T-helper 1 cell treated with Interleukin-12 subunit alpha and Interleukin-12 subunit beta and Interleukin-4 antibody, amounts not matched to agents 30 μg/mL and 1 μg/mL, for 36 hours (primary cell): ENCODE measurements around the gene MRO.
"Not testable (repeated sequence)": the region's sequence is repeated elsewhere in the genome, so short reads cannot be mapped to it uniquely, and the experiment has no call there.

Source experiments
- H3K27ac Mint-ChIP-seq: one replicate; pipeline ENCODE4 v1.8.0; 2021; ENCODE audit warnings: mild to moderate bottlenecking, mixed read lengths
- H3K27me3 Mint-ChIP-seq: one replicate; pipeline ENCODE4 v1.8.0; 2021; ENCODE audit warnings: low read depth, mixed read lengths
- H3K36me3 Mint-ChIP-seq: one replicate; pipeline ENCODE4 v1.8.0; 2021; ENCODE audit warnings: low read depth, mixed read lengths
- H3K4me1 Mint-ChIP-seq: one replicate; pipeline ENCODE4 v1.8.0; 2021; ENCODE audit warnings: low read depth, mixed read lengths
- H3K4me3 Mint-ChIP-seq: one replicate; pipeline ENCODE4 v1.8.0; 2021; ENCODE audit warnings: mild to moderate bottlenecking, moderate library complexity, mixed read lengths
- H3K9me3 Mint-ChIP-seq: one replicate; pipeline ENCODE4 v1.8.0; 2021; ENCODE audit warnings: mixed read lengths

MRO gene

GRCh38 chr18:50848061-50848551 is 28.3 kb upstream of the MRO start:
- Mint-ChIP-seq H3K4me1 (no peaks in the 10 kb centered on the region), H3K4me3 (no peak overlapping the region), H3K36me3 (no peaks in the 10 kb centered on the region), H3K27ac (no peak overlapping the region), H3K27me3 (peaks cover 4% of the 10 kb centered on the region), H3K9me3 (no peaks in the 10 kb centered on the region)

- Mint-ChIP-seq H3K9me3 (no peaks in the 10 kb centered on the region), H3K27ac (no peak overlapping the region), H3K36me3 (no peaks in the 10 kb centered on the region), H3K4me1 (no peaks in the 10 kb centered on the region), H3K27me3 (peaks cover 4% of the 10 kb centered on the region), H3K4me3 (no peak overlapping the region)
Observed at GRCh38 chr18:50847192-50847591, 27.4 kb upstream of the MRO start.

GRCh38 chr18:50844960-50845359 is 25.1 kb upstream of the MRO start:
- Mint-ChIP-seq H3K9me3 (no peaks in the 10 kb centered on the region), H3K4me3 (no peak overlapping the region), H3K27ac (no peak overlapping the region), H3K27me3 (peaks cover 12% of the 10 kb centered on the region), H3K36me3 (no peaks in the 10 kb centered on the region), H3K4me1 (no peaks in the 10 kb centered on the region)

- peaks cover 13% of the 10 kb centered on the region for H3K27me3 Mint-ChIP-seq
- H3K4me3 Mint-ChIP-seq = no peak overlapping the region
- no peaks in the 10 kb centered on the region for H3K9me3 Mint-ChIP-seq
- no peaks in the 10 kb centered on the region for H3K36me3 Mint-ChIP-seq
- no peaks in the 10 kb centered on the region for H3K4me1 Mint-ChIP-seq
- H3K27ac Mint-ChIP-seq = no peak overlapping the region
Observed at GRCh38 chr18:50844554-50844953, 24.7 kb upstream of the MRO start.

GRCh38 chr18:50842846-50843245 is 23.0 kb upstream of the MRO start:
- Mint-ChIP-seq H3K27ac (no peak overlapping the region), H3K9me3 (no peaks in the 10 kb centered on the region), H3K36me3 (no peaks in the 10 kb centered on the region), H3K4me3 (no peak overlapping the region), H3K27me3 (peaks cover 13% of the 10 kb centered on the region), H3K4me1 (no peaks in the 10 kb centered on the region)

- Mint-ChIP-seq H3K4me3 (no peak overlapping the region), H3K27ac (no peak overlapping the region), H3K36me3 (no peaks in the 10 kb centered on the region), H3K27me3 (peaks cover 20% of the 10 kb centered on the region), H3K9me3 (no peaks in the 10 kb centered on the region), H3K4me1 (peaks cover 2% of the 10 kb centered on the region)
Observed at GRCh38 chr18:50839996-50840395, 20.2 kb upstream of the MRO start.

GRCh38 chr18:50839341-50839740 is 19.5 kb upstream of the MRO start:
- peaks cover 2% of the 10 kb centered on the region for H3K4me1 Mint-ChIP-seq
- H3K9me3 Mint-ChIP-seq = no peaks in the 10 kb centered on the region
- peaks cover 21% of the 10 kb centered on the region for H3K27me3 Mint-ChIP-seq
- no peak overlapping the region for H3K4me3 Mint-ChIP-seq
- no peaks in the 10 kb centered on the region for H3K36me3 Mint-ChIP-seq
- H3K27ac Mint-ChIP-seq = no peak overlapping the region

GRCh38 chr18:50836521-50836957 is 16.7 kb upstream of the MRO start:
- no peak overlapping the region for H3K27ac Mint-ChIP-seq
- H3K9me3 Mint-ChIP-seq = no peaks in the 10 kb centered on the region
- H3K4me1 Mint-ChIP-seq = peaks cover 2% of the 10 kb centered on the region
- H3K36me3 Mint-ChIP-seq = no peaks in the 10 kb centered on the region
- H3K4me3 Mint-ChIP-seq = no peak overlapping the region
- H3K27me3 Mint-ChIP-seq = peaks cover 21% of the 10 kb centered on the region

- H3K4me3 Mint-ChIP-seq, H3K27ac Mint-ChIP-seq, H3K36me3 Mint-ChIP-seq, H3K4me1 Mint-ChIP-seq, H3K9me3 Mint-ChIP-seq: not testable (repeated sequence)
- peaks cover 12% of the 10 kb centered on the region for H3K27me3 Mint-ChIP-seq
Observed at GRCh38 chr18:50833496-50833895, 13.7 kb upstream of the MRO start.

GRCh38 chr18:50832754-50833153 is 12.9 kb upstream of the MRO start:
- no peaks in the 10 kb centered on the region for H3K36me3 Mint-ChIP-seq
- H3K27me3 Mint-ChIP-seq = peaks cover 12% of the 10 kb centered on the region
- H3K4me3 Mint-ChIP-seq = no peak overlapping the region
- peaks cover 2% of the 10 kb centered on the region for H3K4me1 Mint-ChIP-seq
- no peaks in the 10 kb centered on the region for H3K9me3 Mint-ChIP-seq
- H3K27ac Mint-ChIP-seq = no peak overlapping the region

GRCh38 chr18:50830544-50830943 is 10.7 kb upstream of the MRO start:
- H3K4me3 Mint-ChIP-seq = no peak overlapping the region
- no peaks in the 10 kb centered on the region for H3K36me3 Mint-ChIP-seq
- no peak overlapping the region for H3K27ac Mint-ChIP-seq
- no peaks in the 10 kb centered on the region for H3K9me3 Mint-ChIP-seq
- no peaks in the 10 kb centered on the region for H3K4me1 Mint-ChIP-seq
- peaks cover 6% of the 10 kb centered on the region for H3K27me3 Mint-ChIP-seq

- Mint-ChIP-seq H3K27me3 (no peaks in the 10 kb centered on the region), H3K9me3 (no peaks in the 10 kb centered on the region)
Observed at GRCh38 chr18:50829644-50830043, 9.8 kb upstream of the MRO start.

GRCh38 chr18:50826027-50826426 is 6.2 kb upstream of the MRO start:
- H3K4me1 Mint-ChIP-seq = no peaks in the 10 kb centered on the region
- H3K27me3 Mint-ChIP-seq = no peaks in the 10 kb centered on the region
- H3K9me3 Mint-ChIP-seq = no peaks in the 10 kb centered on the region
- H3K4me3 Mint-ChIP-seq = no peak overlapping the region
- no peaks in the 10 kb centered on the region for H3K36me3 Mint-ChIP-seq
- no peak overlapping the region for H3K27ac Mint-ChIP-seq

More at GRCh38 chr18:50829644-50830043, 9.8 kb upstream of the MRO start:
- Mint-ChIP-seq H3K27ac (no peak overlapping the region), H3K4me3 (no peak overlapping the region), H3K4me1 (no peaks in the 10 kb centered on the region), H3K36me3 (no peaks in the 10 kb centered on the region)

GRCh38 chr18:50825621-50826020 is 5.8 kb upstream of the MRO start:
- H3K36me3 Mint-ChIP-seq = no peaks in the 10 kb centered on the region
- H3K9me3 Mint-ChIP-seq = no peaks in the 10 kb centered on the region
- no peak overlapping the region for H3K27ac Mint-ChIP-seq
- no peak overlapping the region for H3K4me3 Mint-ChIP-seq
- H3K27me3 Mint-ChIP-seq = no peaks in the 10 kb centered on the region
- no peaks in the 10 kb centered on the region for H3K4me1 Mint-ChIP-seq

GRCh38 chr18:50822756-50823155 is 2.9 kb upstream of the MRO start:
- no peaks in the 10 kb centered on the region for H3K9me3 Mint-ChIP-seq
- H3K4me1 Mint-ChIP-seq = no peaks in the 10 kb centered on the region
- H3K36me3 Mint-ChIP-seq = no peaks in the 10 kb centered on the region
- H3K4me3 Mint-ChIP-seq = no peak overlapping the region
- H3K27ac Mint-ChIP-seq = no peak overlapping the region
- peaks cover 5% of the 10 kb centered on the region for H3K27me3 Mint-ChIP-seq

- Mint-ChIP-seq H3K4me3 (no peak overlapping the region), H3K36me3 (no peaks in the 10 kb centered on the region), H3K27me3 (peaks cover 5% of the 10 kb centered on the region), H3K4me1 (no peaks in the 10 kb centered on the region), H3K9me3 (no peaks in the 10 kb centered on the region), H3K27ac (no peak overlapping the region)
Observed at GRCh38 chr18:50820901-50821520, 1.2 kb upstream of the MRO start.
